RWPE1 (cell line): ENCODE results near the gene GGT7.
"Not testable (repeated sequence)": the region's sequence is repeated elsewhere in the genome, so short reads cannot be mapped to it uniquely, and the experiment has no call there.

Experiments
- CTCF ChIA-PET: fragments of 350-600 bp; sonication (Branson Sonifier 250); formaldehyde crosslinking; extraction: SDS; loops from one replicate; lab custom pipeline; 2021; lab: Yijun Ruan, JAX
- POLR2A ChIA-PET: fragments of 400-600 bp; formaldehyde crosslinking; extraction: SDS; loops from one replicate; lab custom pipeline; 2020; ENCODE audit warnings: antibody characterized with exemption; ENCODE audit not compliant: low non-redundant PET; lab: Yijun Ruan, JAX
- DNase-seq: peaks from one replicate; pipeline ENCODE4 v3.0.0; 2012; ENCODE audit warnings: low spot score
- H3K27ac ChIP-seq: fragments of 450-650 bp; 2 replicates; pipeline ENCODE4 v1.5.1; 2017
- TF ChIP-seq, protein P1 (sequence below): fragments of 450-650 bp; conservative IDR thresholded peaks from 2 replicates; pipeline ENCODE4 v1.5.1; 2017; ENCODE audit warnings: low read depth, mild to moderate bottlenecking

The GGT7 gene

DNA sequence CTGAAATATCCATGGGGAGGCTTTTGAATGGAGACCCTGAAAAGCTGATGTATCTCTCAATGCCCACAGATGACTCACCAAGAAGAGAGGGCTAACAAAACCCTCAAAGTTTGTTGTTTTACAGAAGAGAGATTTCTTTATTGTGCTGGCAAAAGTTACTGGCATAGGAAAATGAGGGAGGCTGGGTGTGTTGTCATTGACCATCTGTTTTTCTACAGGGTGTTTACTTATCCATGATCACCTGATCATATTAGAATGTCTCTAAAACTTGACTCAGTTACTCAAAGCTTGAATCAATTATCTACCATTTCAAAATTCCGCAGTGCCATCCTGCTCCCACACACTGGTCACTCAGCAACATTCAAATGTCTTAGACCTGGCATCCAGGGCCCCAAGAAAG is 57.0 kb downstream of the GGT7 start:
- TF ChIP-seq, protein P1, sequence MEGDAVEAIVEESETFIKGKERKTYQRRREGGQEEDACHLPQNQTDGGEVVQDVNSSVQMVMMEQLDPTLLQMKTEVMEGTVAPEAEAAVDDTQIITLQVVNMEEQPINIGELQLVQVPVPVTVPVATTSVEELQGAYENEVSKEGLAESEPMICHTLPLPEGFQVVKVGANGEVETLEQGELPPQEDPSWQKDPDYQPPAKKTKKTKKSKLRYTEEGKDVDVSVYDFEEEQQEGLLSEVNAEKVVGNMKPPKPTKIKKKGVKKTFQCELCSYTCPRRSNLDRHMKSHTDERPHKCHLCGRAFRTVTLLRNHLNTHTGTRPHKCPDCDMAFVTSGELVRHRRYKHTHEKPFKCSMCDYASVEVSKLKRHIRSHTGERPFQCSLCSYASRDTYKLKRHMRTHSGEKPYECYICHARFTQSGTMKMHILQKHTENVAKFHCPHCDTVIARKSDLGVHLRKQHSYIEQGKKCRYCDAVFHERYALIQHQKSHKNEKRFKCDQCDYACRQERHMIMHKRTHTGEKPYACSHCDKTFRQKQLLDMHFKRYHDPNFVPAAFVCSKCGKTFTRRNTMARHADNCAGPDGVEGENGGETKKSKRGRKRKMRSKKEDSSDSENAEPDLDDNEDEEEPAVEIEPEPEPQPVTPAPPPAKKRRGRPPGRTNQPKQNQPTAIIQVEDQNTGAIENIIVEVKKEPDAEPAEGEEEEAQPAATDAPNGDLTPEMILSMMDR = no peak
- POLR2A ChIA-PET = no interaction called here
- no peak for DNase-seq
- no peak overlapping the region for H3K27ac ChIP-seq
- CTCF ChIA-PET = interaction anchor here (0.7 kb wide), 1 partner anchor 9 kb away, joined by 3 read pairs; no protein-coding TSS in a partner anchor

DNA sequence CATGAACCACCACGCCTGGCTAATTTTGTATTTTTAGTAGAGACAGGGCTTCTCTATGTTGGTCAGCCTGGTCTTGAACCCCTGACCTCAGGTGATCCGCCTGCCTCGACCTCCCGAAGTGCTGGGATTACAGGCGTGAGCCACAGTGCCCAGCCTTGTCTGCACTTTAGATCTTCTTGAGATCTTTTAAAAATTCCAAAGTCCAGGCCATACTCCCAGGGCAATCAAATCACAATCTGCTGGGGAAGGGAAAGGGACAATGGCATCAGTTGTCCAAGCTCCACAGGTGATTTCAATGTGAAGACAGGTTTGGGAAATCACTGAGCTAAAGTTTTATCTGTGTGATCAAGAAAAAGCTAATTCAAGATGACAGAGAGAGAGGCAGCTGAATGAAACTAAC is 64.1 kb downstream of the GGT7 start:
- POLR2A ChIA-PET = no interaction called here
- H3K27ac ChIP-seq = no peak overlapping the region
- no peak for DNase-seq
- CTCF ChIA-PET = interaction anchor here (0.8 kb wide), 1 partner anchor 39 kb away, joined by 6 read pairs; no protein-coding TSS in a partner anchor
- TF ChIP-seq, protein P1 = no peak

DNA sequence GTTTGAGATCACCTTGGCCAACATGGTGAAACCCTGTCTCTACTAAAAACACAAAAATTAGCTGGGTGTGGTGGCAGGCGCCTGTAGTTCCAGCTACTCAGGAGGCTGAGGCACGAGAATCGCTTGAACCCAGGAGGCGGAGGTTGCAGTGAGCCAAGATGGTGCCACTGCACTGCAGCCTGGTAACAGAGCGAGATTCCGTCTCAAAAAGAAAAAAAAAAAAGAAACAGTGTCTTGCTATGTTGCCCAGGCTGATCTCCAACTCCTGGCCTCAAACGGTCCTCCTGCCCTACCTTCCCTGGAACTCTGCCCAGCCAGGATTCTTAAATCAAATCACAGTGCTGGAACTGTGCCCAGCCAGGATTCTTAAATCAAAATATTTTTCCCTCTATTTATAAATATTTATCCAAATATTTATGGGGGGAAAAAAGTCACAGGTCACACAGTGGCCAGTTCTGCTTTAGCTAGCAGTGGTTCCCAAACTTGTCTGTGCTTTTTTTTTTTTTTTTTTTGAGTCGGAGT is 64.7 kb downstream of the GGT7 start:
- H3K27ac ChIP-seq, DNase-seq, POLR2A ChIA-PET: not testable (repeated sequence)
- CTCF ChIA-PET = interaction anchor here (0.8 kb wide), 1 partner anchor 39 kb away, joined by 6 read pairs; no protein-coding TSS in a partner anchor

DNA sequence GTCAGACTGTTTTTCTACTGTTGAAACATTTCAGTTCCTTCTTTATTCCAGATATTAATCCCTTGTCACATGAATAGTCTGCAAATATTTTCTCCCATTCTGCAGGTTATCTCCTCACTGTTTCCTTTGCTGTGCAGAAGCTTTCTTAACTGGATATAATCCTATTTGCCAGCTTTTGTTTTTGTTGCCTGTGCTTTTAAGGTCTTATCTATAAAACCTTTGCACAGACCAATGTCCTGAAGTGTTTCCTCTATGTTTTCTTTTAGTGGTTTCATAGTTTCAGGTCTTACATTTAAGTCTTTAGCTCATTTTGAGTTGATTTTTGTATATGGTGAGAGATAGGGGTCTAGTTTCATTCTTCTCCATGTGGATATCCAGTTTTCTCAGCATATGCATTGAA is 66.4 kb downstream of the GGT7 start:
- H3K27ac ChIP-seq = no peak overlapping the region
- DNase-seq = no peak
- ChIA-PET CTCF (interaction anchor here (0.8 kb wide), 1 partner anchor 494 kb away, joined by 3 read pairs; no protein-coding TSS in a partner anchor), POLR2A (no interaction called here)
- TF ChIP-seq, protein P1 = no peak

DNA sequence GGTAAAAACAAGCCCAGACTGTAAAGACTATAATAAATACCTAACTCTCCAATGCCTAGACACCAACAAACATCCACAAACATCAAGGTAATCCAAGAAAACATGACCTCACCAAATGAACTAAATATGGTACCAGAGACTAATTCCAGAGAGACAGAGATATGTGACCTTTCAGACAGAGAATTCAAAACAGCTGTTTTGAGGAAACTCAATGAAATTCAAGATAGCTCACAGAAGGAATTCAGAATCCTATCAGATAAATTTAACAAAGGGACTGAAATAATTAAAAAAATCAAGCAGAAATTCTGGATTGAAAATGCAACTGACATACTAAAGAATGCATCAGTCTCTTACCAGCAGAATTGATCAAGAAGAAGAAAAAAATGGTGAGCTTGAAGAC is 73.8 kb downstream of the GGT7 start:
- DNase-seq = no peak
- CTCF ChIA-PET = interaction anchor here (0.6 kb wide), 1 partner anchor 521 kb away, joined by 4 read pairs; no protein-coding TSS in a partner anchor
- TF ChIP-seq, protein P1 = no peak
- no peak overlapping the region for H3K27ac ChIP-seq
- POLR2A ChIA-PET = no interaction called here

DNA sequence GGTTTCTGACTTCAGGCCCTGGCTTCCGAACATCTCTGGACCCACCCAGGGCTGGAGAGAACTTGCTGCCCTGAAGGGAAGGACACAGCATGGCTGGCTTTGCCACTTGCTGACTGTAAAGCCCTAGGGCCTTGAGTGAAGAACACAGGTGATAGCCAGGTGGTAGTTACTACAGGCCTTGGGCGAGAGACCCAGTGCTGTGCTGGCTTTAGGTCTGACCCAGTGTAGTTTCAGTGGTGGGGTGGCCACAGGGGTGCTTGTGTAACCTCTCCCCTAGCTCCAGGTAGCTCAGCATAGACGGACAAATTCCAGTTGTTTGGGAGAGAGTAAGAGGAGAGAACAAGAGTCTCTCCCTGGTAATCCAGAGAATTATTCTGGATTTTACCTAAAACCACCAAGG is 74.3 kb downstream of the GGT7 start:
- CTCF ChIA-PET = interaction anchor here (0.5 kb wide), 1 partner anchor 23 kb away, joined by 3 read pairs; no protein-coding TSS in a partner anchor
- POLR2A ChIA-PET = no interaction called here
- DNase-seq = no peak
- H3K27ac ChIP-seq = no peak overlapping the region
- TF ChIP-seq, protein P1 = no peak
